Uterus (tissue), 2 donors: ENCODE results near the gene SIM1.

Experiments
- CTCF ChIP-seq, 4 experiments: fragments of 200-600 bp in 2 of 4; fragments of 450-650 bp in 2 of 4; sonication (generic) in 2 of 4; IDR thresholded peaks; one replicate each; pipeline ENCODE4 v1.5.1; 2016 to 2019; ENCODE audit warnings: antibody characterized with exemption in 4 of 4, mild to moderate bottlenecking in 2 of 4, moderate library complexity in 1 of 4
- POLR2A ChIP-seq, 2 donors: fragments of 450-650 bp; IDR thresholded peaks; one replicate each; pipeline ENCODE4 v1.6.1; 2016; ENCODE audit warnings: antibody characterized with exemption in 2 of 2, mild to moderate bottlenecking in 1 of 2, moderate library complexity in 1 of 2

- TF ChIP-seq CTCF (IDR thresholded peaks at IDR 0.05), result no peak
- TF ChIP-seq POLR2A (IDR thresholded peaks at IDR 0.05), result no peak
Measured at GRCh38 chr6:100463630-100464161, 1.0 kb downstream of the SIM1 start.
